Left ventricle myocardium inferior (tissue), 1 donor: Measurements from ENCODE around the gene VWDE. TPM values are rescaled to one million over a fixed set of nuclear protein-coding genes. Genes with fewer than 3 reads are reported as not detected.
"Not testable (repeated sequence)": the region's sequence is repeated elsewhere in the genome, so short reads cannot be mapped to it uniquely, and the experiment has no call there.

Source experiments
- DNase-seq: peaks from one replicate; pipeline ENCODE4 v3.0.0-alpha.2; 2020
- H3K27ac ChIP-seq: fragments of 200-600 bp; replicated peaks from 2 replicates; pipeline ENCODE4 v1.8.0; 2021
- H3K27me3 ChIP-seq: fragments of 200-600 bp; 2 replicates; pipeline ENCODE4 v1.8.0; 2021; ENCODE audit warnings: low read depth
- H3K36me3 ChIP-seq: fragments of 200-600 bp; 2 replicates; pipeline ENCODE4 v1.8.0; 2021
- H3K4me1 ChIP-seq: fragments of 200-600 bp; 2 replicates; pipeline ENCODE4 v1.8.0; 2021
- H3K4me3 ChIP-seq: fragments of 200-600 bp; 2 replicates; pipeline ENCODE4 v1.8.0; 2021; ENCODE audit warnings: mild to moderate bottlenecking, moderate library complexity
- H3K9me3 ChIP-seq: fragments of 200-600 bp; replicated peaks from 2 replicates; pipeline ENCODE4 v1.8.0; 2021
- CTCF ChIP-seq: fragments of 200-600 bp; IDR thresholded peaks from 2 replicates; pipeline ENCODE4 v1.8.0; 2021; ENCODE audit warnings: antibody characterized with exemption, mild to moderate bottlenecking, borderline replicate concordance
- intact Hi-C: fragments of 100-400 bp; cut with micrococcal nuclease; formaldehyde crosslinking; loops from one replicate; pipeline ENCODE4 v1.11.0; 2022
- long read RNA-seq: library from polyadenylated mRNA; unstranded; transcript quantifications from one replicate; pipeline ENCODE4 v2.0.0, GENCODE V29; 2021
- total RNA-seq: library from RNA; stranded (reverse); fragmentation: NEBNext Ultra II Directional; extraction: Animal tissue kit (Norgen Biotek cat#: 25700); gene quantifications from one replicate; pipeline ENCODE4 v1.2.1, GENCODE V29; 2021
- donor health status: DM: no; HTN: yes; CAD: no; lungs with severe emphysema.

VWDE gene
- total RNA-seq = not detected
- long read RNA-seq = 0 reads

DNA sequence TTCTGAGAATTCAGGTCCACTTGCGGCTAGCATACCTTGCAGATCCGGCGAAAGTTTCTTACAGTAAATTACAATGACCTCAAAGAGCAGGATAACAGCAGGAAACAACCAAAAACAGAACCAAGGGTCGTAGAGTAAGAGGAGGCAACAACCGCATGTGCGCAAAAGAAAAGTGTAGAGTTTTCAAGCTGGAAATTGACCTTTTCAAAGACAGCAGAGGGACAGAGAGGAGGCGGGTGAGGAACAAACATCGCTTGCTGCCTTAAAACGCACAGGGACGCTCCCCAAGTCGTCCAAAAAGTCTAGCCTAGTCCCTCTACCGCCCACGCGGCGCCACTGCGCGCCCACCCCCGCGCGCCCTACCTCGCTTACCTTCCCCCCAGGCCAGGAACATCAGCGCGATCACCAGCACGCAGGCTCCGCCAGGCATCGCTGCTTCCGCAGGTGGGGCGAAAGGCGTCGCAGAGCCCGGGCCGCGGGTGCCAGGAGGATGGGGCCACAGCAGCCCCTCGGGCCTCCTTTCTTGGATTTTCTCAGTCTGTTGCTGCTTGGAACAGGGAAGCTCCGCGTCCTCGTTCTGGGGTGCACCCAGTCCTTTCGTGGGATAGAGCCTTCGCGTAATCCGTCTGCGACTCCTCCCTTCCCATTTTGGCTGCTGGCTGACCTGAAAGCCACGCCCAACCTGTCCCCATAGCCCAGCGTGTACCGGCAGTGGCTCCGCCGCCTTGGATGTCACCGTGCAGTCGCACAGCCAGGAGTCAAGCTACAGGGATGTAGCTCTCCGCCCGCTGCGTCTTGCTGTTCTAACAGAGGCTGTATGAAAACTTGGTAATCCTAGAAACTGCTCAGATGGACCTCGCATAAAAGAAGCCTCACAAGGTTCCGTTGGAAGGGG, at the start of gene VWDE:
Gene VWDE, minus strand, starts transcription at position 579 of the 895 bp plus-strand sequence. Its CDS starts 149 bp downstream, at position 430.
- Histone ChIP-seq H3K27me3 (peaks cover 62% of the 10 kb centered on the region), H3K9me3 (peaks cover 11% of the 10 kb centered on the region), H3K4me1 (peaks cover 14% of the 10 kb centered on the region), H3K27ac (no peak within 1 kb of the TSS), H3K36me3 (no peaks in the 10 kb centered on the region), H3K4me3 (peak within 1 kb of the TSS; percentile 56)
- no peak for DNase-seq
- no peak for TF ChIP-seq CTCF
- intact Hi-C loops = no loop called here

- H3K4me3 ChIP-seq, H3K36me3 ChIP-seq, H3K9me3 ChIP-seq, DNase-seq, H3K27ac ChIP-seq, H3K4me1 ChIP-seq, intact Hi-C loops, H3K27me3 ChIP-seq: not testable (repeated sequence)
Observed at GRCh38 chr7:12453136-12453535, 49.5 kb upstream of the VWDE start.

GRCh38 chr7:12450615-12451014, 47.0 kb upstream of the VWDE start:
- no peak overlapping the region for H3K27ac ChIP-seq
- H3K36me3 ChIP-seq = no peaks in the 10 kb centered on the region
- no peak for TF ChIP-seq CTCF
- H3K9me3 ChIP-seq = peaks cover 5% of the 10 kb centered on the region
- H3K4me3 ChIP-seq = no peak overlapping the region
- intact Hi-C loops = no loop called here
- no peak for DNase-seq
- no peaks in the 10 kb centered on the region for H3K4me1 ChIP-seq
- no peaks in the 10 kb centered on the region for H3K27me3 ChIP-seq

- H3K27me3 ChIP-seq = no peaks in the 10 kb centered on the region
- no peak for DNase-seq
- no peak overlapping the region for H3K4me3 ChIP-seq
- no peak for TF ChIP-seq CTCF
- intact Hi-C loops = no loop called here
- H3K36me3 ChIP-seq = no peaks in the 10 kb centered on the region
- no peak overlapping the region for H3K27ac ChIP-seq
- H3K4me1 ChIP-seq = peaks cover 8% of the 10 kb centered on the region
- no peaks in the 10 kb centered on the region for H3K9me3 ChIP-seq
Observed at GRCh38 chr7:12444785-12445184, 41.1 kb upstream of the VWDE start.

DNA sequence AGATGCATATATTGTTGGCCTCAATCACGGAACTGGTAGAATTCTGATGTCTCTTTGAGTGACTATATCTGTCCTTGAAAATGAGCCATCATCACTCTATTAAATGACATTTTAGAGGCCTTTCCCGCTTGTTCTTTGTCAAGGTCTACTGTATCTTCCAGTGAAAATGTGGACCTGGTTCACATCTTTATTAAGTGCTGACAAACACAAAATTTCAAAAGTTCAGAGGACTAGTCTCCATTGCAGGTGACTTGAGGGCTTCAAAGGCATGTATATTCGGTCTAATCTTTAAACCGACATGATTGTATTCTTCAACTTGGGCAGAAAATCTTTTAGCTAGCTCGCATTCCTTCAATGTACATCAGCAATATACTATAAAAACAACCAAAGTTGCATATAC, 36.6 kb upstream of the VWDE start:
- peaks cover 8% of the 10 kb centered on the region for H3K4me1 ChIP-seq
- no peaks in the 10 kb centered on the region for H3K27me3 ChIP-seq
- intact Hi-C loops = no loop called here
- no peak overlapping the region for H3K4me3 ChIP-seq
- TF ChIP-seq CTCF = no peak
- DNase-seq = no peak
- no peaks in the 10 kb centered on the region for H3K9me3 ChIP-seq
- H3K36me3 ChIP-seq = no peaks in the 10 kb centered on the region
- no peak overlapping the region for H3K27ac ChIP-seq

GRCh38 chr7:12436896-12437535, 33.4 kb upstream of the VWDE start:
- Histone ChIP-seq H3K27me3 (peaks cover 9% of the 10 kb centered on the region), H3K36me3 (no peaks in the 10 kb centered on the region), H3K4me3 (no peak overlapping the region), H3K27ac (no peak overlapping the region), H3K4me1 (no peaks in the 10 kb centered on the region), H3K9me3 (no peaks in the 10 kb centered on the region)
- no peak for DNase-seq
- TF ChIP-seq CTCF = no peak
- intact Hi-C loops = no loop called here
